ENCODE data around the gene NRN1L.
A peak's percentile ranks its signal among the peaks of the same experiment; 100 is the strongest.
"Not testable (repeated sequence)": the region's sequence is repeated elsewhere in the genome, so short reads cannot be mapped to it uniquely, and the experiment has no call there.

The NRN1L gene

DNA sequence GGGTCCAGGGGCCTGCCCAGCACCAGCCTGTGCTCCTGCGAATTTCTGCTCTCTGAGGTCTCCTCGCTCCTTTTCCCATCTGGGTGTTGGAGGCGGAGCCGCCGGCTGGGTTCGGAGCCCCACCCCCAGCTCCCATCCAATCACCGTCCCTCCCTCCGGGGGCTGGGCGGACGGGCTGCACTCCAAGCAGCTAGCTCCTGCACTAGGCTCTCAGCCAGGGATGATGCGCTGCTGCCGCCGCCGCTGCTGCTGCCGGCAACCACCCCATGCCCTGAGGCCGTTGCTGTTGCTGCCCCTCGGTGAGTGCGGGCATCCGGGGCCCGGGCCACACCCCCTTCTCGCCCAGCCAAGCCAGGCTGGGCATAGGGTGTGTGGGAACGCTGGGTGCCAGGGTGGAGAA, at the start of gene NRN1L:
Gene NRN1L, plus strand, starts transcription at position 202 of the 400 bp plus-strand sequence. Its CDS starts 19 bp downstream, at position 221.
- DNase-seq (ENCODE audit: low read depth in 2 of 2), result no peak

DNA sequence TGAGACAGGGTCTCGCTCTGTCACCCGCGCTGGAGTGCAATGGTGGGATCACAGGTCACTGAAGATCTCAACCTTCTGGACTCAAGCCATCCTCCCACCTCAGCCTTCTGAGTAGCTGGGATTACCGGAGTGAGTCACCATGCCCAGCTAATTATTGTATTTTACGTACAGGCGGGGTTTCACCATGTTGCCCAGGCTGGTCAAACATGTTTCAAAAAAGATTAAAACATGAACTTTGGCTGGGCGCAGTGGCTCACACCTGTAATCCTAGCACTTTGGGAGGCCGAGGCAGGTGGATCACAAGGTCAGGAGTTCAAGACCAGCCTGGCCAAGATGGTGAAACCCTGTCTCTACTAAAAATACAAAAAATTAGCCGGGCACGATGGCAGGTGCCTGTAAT, 47.5 kb upstream of the NRN1L start:
- not testable (repeated sequence) for DNase-seq (ENCODE audit: low read depth in 2 of 2)

DNA sequence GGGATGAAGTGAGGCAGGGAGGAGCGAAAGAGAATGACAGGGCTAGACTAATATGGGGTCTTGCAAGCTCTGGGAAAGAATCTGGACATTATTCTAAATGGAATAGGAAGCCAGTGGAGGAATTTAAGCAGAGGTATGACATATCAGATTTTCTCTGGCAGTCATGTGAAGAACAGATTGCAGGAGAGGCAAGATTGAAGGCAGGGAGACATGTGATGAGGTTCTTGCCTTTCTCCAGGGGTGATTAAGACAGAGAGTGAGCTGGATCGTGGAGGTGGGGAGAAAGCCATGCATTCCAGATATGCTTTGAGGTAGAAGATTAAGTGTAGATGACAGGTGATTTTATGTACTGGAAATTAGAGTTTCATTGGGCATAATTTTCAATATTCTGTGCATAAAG, 46.9 kb upstream of the NRN1L start:
- DNase-seq (ENCODE audit: low read depth in 2 of 2), result no peak

DNA sequence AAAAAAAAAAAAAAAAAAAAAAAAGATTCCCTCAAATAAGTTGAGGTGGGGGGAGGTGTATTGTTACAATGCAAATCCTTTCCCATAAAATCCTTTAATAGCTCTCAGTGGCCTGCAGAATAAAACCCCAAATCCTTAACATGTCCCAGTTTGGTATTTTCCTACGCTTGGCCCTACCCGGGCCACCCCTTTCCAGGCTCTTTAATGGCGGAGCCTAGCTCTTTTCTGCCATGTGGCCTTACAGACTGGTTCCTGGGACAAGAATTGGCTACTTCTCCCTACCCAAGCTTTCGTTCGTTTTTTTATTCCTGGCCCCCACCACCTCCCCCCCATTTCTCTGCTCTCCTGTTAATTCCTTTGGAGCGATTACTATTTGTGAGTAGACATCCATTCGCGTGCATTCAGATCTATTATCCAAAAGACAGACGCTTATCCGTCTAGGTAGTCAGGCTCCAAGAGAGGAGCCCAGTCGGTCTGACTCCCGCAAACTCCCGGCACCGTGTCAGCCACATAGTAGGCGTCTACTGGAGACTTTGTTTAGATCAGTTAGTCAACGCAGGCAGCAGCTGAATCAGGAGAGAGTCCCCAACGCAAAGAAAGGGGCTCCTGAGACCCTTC, 43.4 kb upstream of the NRN1L start:
- DNase-seq (ENCODE audit: low read depth in 2 of 2), result no peak

DNA sequence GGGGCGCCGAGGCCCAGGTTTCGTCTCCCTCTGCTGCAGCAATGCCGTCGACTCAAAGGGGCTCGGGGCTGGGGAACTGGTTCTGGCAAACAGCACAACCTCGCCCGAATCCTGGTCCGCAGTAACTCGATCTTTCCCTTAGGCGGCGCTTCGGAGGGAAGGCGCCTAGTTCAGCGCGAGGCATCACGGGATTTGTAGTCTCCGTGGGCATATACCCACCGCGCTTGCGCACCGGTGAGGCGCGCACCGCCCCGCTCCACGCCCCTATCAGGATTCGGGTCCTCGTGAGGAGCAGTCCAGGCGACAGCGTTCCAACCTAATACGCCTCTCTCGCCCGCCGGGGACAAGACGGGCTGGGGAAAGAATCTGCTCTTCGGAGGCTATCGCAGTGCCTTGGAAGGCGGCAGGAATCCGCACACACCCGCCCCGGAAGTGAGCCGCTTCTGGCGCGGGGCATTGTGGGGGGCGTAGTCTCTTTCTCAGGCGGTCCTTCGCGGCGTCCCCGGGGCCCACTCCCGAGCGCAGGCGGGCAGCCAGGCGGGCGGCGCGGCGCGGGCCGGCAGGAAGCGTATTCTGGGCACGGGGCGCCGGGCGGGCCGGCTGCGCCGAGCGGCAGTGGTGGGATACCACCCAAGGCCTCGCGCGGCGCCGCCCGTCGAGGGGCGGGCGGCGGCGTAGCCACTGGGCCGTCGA, 42.7 kb upstream of the NRN1L start, which contains the start of gene THAP11:
Gene THAP11, plus strand, starts transcription at position 505 of the 693 bp plus-strand sequence. CDS start 235 bp downstream, outside the sequence.
- peak; percentile 82 to 83 for DNase-seq (ENCODE audit: low read depth in 2 of 2)

DNA sequence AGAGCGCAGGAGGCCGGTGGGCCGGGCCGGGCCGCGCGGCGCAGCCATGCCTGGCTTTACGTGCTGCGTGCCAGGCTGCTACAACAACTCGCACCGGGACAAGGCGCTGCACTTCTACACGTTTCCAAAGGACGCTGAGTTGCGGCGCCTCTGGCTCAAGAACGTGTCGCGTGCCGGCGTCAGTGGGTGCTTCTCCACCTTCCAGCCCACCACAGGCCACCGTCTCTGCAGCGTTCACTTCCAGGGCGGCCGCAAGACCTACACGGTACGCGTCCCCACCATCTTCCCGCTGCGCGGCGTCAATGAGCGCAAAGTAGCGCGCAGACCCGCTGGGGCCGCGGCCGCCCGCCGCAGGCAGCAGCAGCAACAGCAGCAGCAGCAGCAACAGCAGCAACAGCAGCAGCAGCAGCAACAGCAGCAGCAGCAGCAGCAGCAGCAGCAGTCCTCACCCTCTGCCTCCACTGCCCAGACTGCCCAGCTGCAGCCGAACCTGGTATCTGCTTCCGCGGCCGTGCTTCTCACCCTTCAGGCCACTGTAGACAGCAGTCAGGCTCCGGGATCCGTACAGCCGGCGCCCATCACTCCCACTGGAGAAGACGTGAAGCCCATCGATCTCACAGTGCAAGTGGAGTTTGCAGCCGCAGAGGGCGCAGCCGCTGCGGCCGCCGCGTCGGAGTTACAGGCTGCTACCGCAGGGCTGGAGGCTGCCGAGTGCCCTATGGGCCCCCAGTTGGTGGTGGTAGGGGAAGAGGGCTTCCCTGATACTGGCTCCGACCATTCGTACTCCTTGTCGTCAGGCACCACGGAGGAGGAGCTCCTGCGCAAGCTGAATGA, 42.0 kb upstream of the NRN1L start:
- DNase-seq (ENCODE audit: low read depth in 2 of 2), result no peak

DNA sequence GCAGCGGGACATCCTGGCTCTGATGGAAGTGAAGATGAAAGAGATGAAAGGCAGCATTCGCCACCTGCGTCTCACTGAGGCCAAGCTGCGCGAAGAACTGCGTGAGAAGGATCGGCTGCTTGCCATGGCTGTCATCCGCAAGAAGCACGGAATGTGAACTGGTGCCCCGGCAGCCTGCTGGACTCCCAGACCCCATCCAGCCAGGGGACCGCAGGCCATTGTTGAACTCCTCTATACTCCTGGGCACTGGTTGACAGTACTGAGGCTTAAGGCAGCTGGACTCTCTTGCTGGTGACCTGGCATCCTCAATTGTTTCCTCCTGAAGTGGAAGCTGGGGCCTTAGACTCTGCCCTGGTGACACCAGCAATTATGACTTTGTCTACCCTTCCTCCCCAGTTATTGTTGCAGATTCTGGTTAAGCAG, 41.3 kb upstream of the NRN1L start:
- DNase-seq (ENCODE audit: low read depth in 2 of 2), result no peak

DNA sequence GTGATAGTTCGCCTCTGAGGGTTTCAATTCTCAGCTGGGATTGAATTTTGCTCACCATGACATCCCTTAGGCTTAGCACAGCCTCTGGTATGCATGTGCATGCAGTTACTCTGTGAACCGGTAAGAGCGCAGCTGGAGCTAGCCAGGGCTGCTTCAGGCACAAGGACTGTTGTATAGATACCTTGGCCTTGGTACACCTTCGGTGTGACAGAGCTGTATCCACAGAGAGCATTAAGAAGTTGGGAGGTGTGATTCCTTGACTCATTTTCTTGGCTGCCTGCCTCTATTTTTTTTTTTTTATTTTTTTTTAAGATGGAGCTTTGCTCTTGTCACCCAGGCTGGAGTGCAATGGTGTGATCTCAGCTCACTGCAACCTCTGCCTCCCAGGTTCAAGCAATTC, 40.2 kb upstream of the NRN1L start:
- DNase-seq (ENCODE audit: low read depth in 2 of 2), result no peak

DNA sequence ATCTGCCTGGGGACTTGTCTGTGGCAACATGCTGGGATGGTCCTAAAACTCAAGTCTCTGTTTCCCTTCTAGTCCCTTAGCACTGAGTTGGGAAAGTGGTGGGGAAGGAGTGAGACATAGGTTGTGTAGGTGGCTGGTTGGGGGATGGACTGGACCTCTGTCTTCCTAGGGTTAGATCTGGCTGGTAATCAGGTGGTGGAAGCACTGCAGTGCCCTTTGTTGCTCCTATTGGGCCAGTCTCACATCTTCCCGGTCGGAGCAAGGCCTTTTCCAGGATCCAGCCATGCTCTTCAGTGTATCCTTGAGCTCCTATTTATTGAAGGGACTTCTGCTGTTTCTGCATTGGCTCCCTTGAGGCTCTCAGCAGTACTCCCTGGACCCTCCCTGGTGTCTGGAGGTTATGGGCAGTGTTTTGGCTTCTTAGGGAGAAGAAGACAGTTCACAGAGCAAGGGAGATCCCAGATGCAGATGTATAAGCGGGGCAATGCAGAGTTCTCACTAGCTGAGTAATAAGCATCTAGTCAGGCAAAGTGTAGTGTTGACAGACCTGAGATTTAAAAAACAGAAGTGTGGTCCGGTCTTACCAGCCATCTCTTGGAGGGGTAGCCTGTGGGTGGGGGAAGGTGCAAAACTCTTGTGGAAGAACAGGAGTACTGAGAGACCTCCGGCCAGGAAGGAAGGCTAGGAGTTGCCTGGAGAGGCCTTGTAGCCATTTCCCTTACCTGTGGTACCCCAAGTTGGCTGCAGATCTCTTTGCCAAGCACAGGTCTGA, 39.2 kb upstream of the NRN1L start:
- DNase-seq (ENCODE audit: low read depth in 2 of 2), result no peak

DNA sequence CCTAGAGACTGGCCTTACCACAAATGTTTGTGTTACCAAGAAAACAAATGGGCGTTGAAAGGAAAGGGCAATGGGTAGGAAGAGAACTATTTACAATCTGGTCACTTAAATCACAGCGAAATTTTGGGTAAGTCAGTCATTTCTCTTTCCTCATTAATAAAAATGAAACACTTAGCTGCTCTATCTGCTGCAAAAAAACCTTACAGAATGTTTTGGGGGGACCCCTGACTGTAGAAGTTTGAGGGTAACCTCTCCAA, 38.7 kb upstream of the NRN1L start:
- no peak for DNase-seq (ENCODE audit: low read depth in 2 of 2)

DNA sequence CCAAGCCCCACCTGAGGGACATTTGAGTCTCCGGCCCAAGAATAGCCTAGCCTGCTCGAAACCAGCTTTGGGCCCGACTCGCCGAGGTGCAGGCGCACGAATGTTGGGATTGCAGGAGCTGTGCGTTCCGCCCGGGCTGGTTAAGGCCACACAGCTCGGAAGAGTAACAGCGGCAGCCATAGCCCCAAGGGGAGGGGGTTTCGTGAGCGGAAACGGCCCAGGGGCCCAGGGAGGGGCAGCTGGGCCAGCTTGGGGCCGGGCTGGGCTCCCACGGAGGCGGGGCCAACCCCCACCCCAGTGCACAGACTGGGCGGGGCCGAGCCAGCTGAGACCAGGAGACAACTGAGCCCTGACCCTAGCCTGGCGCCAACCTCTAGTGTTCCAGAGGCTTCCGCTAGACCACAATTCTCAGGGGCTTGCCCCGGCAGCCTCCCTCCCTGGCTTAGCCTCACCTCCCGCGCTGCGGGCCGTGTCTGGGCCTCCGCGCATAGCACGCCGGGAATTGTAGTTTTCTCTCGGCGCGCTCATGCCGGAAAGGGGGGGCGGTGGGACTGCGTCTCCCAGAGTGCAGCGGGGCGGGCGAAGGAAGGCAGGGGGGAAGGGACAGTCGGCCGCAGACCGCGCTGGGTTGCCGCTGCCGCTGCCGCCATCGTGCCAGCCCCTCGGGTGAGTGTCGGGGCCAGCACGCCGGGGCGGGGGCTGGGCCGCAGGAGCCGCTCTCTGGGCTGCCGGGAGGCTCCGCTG, 38.2 kb upstream of the NRN1L start, which contains the start of gene NUTF2:
Gene NUTF2, plus strand, starts transcription at position 614 of the 744 bp plus-strand sequence. CDS start 18,198 bp downstream, outside the sequence.
- peak; percentile 80 to 92 for DNase-seq (ENCODE audit: low read depth in 2 of 2)

DNA sequence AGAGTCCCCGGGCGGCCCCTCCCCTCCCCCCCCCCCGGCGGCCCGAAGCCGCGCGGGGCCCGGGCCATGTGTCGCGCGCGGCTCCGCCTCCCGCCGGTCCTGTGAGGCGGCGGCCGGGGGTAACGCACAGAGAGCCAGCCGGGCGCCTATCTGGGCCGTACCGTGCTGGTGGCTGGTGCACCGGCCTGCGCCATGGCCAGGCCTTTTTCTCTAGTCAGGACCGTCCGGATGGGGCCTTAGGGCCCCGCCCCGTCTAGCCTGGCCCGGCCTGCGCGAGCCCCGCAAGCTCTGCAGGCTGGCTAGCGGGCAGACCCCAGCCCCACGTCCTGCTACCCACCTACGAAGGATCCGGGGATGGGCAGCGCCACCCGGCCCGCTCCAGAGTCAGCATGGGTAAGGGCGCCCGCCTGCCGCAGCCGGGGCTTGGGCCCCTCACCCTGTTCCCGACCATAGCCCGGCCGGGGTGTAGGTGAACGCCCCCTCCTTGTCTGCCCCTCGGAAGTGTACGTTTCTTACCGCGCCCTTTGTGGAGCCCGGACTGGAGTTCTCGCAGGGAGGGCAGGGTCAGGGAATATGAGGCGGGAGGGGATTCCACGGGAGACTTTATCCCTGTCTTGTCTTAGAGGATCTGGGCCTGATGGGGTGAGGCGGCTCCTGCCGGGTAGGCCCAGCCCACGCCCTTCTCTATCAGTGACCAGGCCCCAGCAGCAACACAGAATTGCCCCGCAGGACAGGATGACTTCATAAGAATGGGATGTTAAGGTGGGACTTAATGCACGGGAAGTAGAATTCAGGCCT, 37.4 kb upstream of the NRN1L start, which contains the start of gene CENPT:
Gene CENPT, minus strand, starts transcription at position 630 of the 798 bp plus-strand sequence. CDS start 13,834 bp downstream, outside the sequence.
- peak in 1 of 2 donors; percentile 25 for DNase-seq (ENCODE audit: low read depth in 2 of 2)

DNA sequence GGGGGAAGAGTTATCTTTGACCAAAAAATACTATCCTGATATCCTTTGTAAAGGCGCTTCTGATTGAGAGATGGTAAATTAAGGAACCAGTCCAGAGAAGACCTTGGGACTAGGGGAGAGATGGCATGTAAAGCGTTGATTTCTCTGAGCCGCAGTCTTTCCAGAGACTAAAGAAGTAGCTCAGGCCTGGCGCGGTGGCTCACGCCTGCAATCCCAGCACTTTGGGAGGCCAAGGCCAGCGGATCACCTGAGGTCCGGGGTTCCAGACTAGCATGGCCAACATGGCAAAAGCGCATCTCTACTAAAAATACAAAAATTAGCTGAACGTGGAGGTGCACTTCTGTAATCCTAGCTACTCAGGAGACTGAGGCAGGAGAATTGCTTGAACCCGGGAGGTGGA, 36.6 kb upstream of the NRN1L start:
- DNase-seq (ENCODE audit: low read depth in 2 of 2), result no peak

DNA sequence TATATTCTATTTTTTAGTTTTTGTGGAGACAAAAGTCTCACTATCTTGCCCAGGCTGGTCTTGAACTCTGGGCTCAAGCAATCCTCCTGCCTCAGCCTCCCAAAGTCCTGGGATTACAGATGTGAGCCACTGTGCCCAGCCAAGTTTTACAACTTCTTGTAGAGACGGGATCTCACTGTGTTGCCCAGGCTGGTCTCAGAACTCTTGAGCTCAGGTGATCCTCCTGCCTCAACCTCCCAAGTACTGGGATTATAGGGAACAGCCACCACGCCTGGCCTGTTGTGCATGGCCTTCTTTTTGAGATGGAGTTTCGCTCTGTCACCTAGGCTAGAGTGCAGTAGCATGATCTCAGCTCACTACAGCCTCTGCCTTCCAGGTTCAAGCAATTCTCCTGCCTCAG, 31.0 kb upstream of the NRN1L start:
- no peak for DNase-seq (ENCODE audit: low read depth in 2 of 2)

DNA sequence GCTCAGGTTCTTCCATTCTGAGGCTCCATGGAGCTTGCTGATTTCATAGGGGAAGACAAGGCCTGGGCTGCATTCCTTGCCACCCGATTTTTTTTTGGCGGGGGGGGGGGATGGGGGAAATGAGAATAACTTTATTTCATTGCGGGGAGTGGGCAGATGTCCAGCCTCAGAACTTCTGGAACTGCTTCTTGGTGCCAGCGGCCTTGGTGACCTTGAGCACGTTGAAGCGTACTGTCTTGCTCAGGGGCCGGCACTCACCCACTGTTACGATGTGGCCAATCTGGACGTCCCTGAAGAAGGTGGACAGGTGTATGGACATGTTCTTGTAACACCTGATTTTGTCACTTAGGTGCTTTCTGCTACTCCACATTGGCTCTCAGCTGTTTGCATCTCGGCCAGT, 28.9 kb upstream of the NRN1L start:
- no peak for DNase-seq (ENCODE audit: low read depth in 2 of 2)

DNA sequence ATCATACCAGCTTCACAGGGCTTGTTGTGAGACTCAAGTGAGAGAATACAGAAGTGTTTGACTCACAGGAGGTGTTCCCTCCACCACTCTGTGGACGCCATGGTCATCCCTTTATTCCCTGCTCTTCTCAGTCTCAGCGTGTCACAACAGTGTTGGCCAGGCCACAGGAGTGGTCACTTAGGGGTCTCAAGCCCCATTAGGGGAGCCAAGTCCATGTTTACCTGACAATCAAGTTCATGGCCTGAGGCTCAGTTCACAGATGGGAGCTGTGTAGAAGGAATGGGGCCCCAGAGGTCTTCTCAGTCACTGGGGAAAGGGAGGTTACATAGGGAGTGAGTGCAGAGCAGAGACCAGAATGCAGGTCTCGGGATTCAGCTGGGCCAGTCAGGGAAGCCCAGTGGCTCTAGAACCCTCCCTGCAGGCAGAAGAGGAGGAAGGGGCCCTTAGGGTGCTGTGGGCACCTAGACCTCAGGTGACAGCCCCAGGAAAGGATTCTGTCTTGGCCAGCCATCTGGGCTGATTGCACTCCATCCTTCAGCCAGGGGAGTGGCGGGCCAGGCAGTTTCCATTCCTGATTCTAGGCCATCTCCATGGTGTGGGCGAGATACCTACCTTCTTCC, 27.6 kb upstream of the NRN1L start:
- DNase-seq (ENCODE audit: low read depth in 2 of 2), result no peak

DNA sequence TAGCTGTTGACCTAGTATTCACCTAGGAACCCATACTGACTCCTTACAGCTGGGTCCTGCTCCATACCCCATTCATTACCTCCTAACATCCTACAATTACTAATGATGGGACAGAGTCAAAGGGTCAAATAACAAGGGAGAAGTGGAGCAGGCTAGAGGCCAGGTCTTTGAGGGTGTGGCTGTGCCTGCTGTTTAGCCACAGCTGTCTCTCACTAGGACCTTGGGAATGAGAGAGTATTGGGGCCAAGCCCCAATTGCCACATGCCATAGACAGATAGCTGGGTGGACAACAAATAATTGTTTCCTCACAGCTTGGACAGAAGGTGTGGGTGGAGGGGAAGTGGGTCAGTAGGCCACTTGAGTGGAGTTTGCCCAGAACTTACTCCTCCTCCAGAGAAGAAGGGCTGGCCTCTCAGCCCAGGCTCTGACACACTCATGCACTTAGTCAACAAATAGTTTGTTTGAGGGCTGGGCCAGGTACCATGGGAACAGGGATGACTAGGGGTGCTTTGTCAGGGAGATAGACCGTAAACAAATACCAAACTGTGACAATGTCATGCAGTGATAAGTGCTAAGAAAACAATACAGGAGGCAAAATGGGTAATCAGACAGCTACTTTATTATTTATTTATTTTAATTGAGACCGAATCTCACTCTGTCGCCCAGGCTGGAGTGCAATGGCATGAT, 27.0 kb upstream of the NRN1L start:
- DNase-seq (ENCODE audit: low read depth in 2 of 2), result no peak

DNA sequence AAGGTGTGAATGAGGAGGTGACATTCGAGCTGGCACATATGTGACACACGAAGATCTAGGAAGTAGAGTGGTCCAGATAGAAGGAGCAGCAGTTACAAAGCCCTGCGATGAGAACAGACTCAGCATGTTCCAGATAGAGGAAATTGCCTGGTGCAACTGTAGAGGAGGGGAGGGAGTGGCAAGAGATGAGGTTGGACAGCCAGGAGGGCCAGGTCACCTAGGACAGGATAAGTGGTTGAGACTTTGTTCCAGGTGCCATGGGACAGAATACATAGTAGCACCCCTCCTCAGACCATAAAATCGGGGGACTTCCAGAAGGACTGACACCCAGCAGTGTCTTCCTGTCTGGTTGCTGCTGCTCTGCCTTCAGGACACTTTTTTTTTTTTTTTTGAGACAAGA, 26.2 kb upstream of the NRN1L start:
- DNase-seq (ENCODE audit: low read depth in 2 of 2), result no peak

Measured in stimulated activated CD4-positive, alpha-beta T cell treated with anti-CD3 and anti-CD28 coated beads, Interleukin-1b, Interleukin-23, amount 100 ng/mL, for 1 hour (primary cell).